ENCODE results near the gene MRPS22.

The MRPS22 gene

GRCh38 chr3:139343895-139344856 is at the start of gene MRPS22:
Gene MRPS22, plus strand, starts transcription at chr3:139344020. Its CDS starts 7 bp downstream, at chr3:139344027.
- DNase-seq (ENCODE audit: low read depth in 3 of 3), result peak; percentile 64 to 76 (median 75)

- DNase-seq (ENCODE audit: low read depth in 3 of 3), result no peak
Observed at GRCh38 chr3:139295040-139295439, 48.8 kb upstream of the MRPS22 start.

- DNase-seq (ENCODE audit: low read depth in 3 of 3), result no peak
Observed at GRCh38 chr3:139296141-139296718, 47.6 kb upstream of the MRPS22 start.

- DNase-seq (ENCODE audit: low read depth in 3 of 3), result no peak
Observed at GRCh38 chr3:139297588-139298311, 46.1 kb upstream of the MRPS22 start.

GRCh38 chr3:139299261-139300132 is 44.3 kb upstream of the MRPS22 start:
- no peak for DNase-seq (ENCODE audit: low read depth in 3 of 3)

- DNase-seq (ENCODE audit: low read depth in 3 of 3), result no peak
Observed at GRCh38 chr3:139300416-139300815, 43.4 kb upstream of the MRPS22 start.

- DNase-seq (ENCODE audit: low read depth in 3 of 3), result no peak
Observed at GRCh38 chr3:139301183-139301582, 42.6 kb upstream of the MRPS22 start.

GRCh38 chr3:139301654-139302053 is 42.2 kb upstream of the MRPS22 start:
- no peak for DNase-seq (ENCODE audit: low read depth in 3 of 3)

GRCh38 chr3:139302084-139302800 is 41.6 kb upstream of the MRPS22 start:
- DNase-seq (ENCODE audit: low read depth in 3 of 3), result no peak

- no peak for DNase-seq (ENCODE audit: low read depth in 3 of 3)
Observed at GRCh38 chr3:139302801-139303113, 41.1 kb upstream of the MRPS22 start.

GRCh38 chr3:139303216-139303615 is 40.6 kb upstream of the MRPS22 start:
- DNase-seq (ENCODE audit: low read depth in 3 of 3), result no peak

- no peak for DNase-seq (ENCODE audit: low read depth in 3 of 3)
Observed at GRCh38 chr3:139304383-139304782, 39.4 kb upstream of the MRPS22 start.

- DNase-seq (ENCODE audit: low read depth in 3 of 3), result no peak
Observed at GRCh38 chr3:139306078-139306477, 37.7 kb upstream of the MRPS22 start.

GRCh38 chr3:139307072-139307491 is 36.7 kb upstream of the MRPS22 start:
- no peak for DNase-seq (ENCODE audit: low read depth in 3 of 3)

GRCh38 chr3:139307601-139308555 is 35.9 kb upstream of the MRPS22 start:
- DNase-seq (ENCODE audit: low read depth in 3 of 3), result no peak

GRCh38 chr3:139308560-139308959 is 35.3 kb upstream of the MRPS22 start:
- no peak for DNase-seq (ENCODE audit: low read depth in 3 of 3)

- DNase-seq (ENCODE audit: low read depth in 3 of 3), result no peak
Observed at GRCh38 chr3:139309061-139309591, 34.7 kb upstream of the MRPS22 start.

GRCh38 chr3:139309880-139310279 is 33.9 kb upstream of the MRPS22 start:
- DNase-seq (ENCODE audit: low read depth in 3 of 3), result no peak

- DNase-seq (ENCODE audit: low read depth in 3 of 3), result no peak
Observed at GRCh38 chr3:139310474-139310933, 33.3 kb upstream of the MRPS22 start.

Measured in stimulated activated CD4-positive, alpha-beta T cell treated with anti-CD3 and anti-CD28 coated beads, TNF-alpha, amount 100 ng/mL, for 48 hours (primary cell).